Stimulated activated CD4-positive, alpha-beta T cell treated with anti-CD3 and anti-CD28 coated beads, TNF-alpha, amount 100 ng/mL, for 24 hours (primary cell): Measurements from ENCODE around the gene ANAPC13.

ENCODE experiments used
- DNase-seq, 3 experiments: peaks; one replicate each; pipeline ENCODE4 v3.0.0-alpha.2; 2020; ENCODE audit warnings: low read depth in 3 of 3

The ANAPC13 gene

DNA sequence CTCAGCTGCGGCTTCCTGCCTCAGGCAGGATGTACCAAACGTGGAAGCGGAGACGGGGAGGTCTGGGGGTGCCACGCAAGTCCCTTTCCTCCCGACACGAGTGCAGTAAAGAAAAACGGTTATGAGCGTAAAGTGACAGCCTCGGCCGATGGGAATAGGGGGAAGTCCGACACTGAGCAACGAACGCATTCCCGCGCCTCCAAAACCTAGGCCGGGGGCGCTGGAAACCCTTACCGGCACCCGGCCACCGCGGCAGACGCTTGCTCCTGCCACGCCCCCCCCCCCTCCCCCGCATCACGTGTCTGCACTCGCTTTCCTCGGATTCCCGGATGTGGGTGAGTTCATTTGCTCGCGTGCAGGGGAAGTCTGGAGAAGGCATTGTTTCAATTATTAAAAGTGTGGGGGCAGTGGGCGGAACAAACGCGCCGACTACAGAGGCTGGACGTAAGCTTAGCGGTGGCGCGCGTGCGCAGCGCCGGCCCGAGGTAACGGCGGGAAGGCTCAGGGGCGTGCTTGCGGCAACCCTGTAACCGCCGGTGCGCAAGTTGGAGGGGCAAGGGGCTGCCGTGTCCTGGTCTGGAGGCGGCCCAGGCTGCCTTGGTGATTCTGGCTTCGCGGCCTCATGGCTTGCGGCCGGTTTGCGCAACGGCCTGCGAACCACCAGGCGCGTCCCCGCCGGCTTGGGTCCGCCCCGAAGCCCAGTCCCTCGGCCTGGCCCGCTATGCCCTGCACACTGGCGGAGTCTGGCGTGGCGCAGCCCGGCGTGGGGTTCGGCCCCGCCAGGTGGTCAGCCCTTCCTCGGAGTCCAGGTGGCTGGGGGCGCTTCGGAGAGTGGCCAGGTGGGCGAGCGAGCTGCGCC, at the start of gene ANAPC13, which contains the start of gene CEP63:
ANAPC13 (minus strand) TSS at position 268 of the 859 bp plus-strand sequence. CDS start 3,081 bp downstream, outside the sequence.
CEP63 (plus strand) TSS at position 340 of the 859 bp plus-strand sequence. CDS start 9,264 bp downstream, outside the sequence.
- peak; percentile 83 to 90 (median 88) for DNase-seq

- no peak for DNase-seq
Observed at GRCh38 chr3:134535186-134535970, 49.6 kb upstream of the ANAPC13 start.

- DNase-seq = no peak
Observed at GRCh38 chr3:134533493-134533892, 47.7 kb upstream of the ANAPC13 start.

GRCh38 chr3:134527538-134528186, 41.9 kb upstream of the ANAPC13 start:
- DNase-seq = no peak

GRCh38 chr3:134527037-134527436, 41.3 kb upstream of the ANAPC13 start:
- peak in 1 of 3 experiments; percentile 6 for DNase-seq

DNA sequence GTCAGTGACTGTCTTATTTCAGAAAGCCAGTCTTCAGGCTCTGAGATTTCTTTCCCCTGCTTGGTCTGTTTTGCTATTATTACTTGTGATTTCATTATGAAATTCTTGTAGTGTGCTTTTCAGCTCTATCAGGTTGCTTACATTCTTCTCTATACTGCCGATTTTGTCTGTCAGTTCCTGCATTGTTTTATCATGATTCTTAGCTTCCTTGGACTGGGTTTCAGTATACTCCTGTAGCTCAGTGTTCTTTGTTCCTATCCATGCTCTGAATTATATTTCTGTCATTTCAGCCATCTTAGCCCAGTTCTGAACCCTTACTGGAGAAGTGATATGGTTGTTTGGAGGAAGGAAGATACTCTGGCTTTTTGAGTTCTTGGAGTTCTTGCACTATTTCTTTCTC, 40.5 kb upstream of the ANAPC13 start:
- no peak for DNase-seq

- DNase-seq = no peak
Observed at GRCh38 chr3:134525293-134525692, 39.5 kb upstream of the ANAPC13 start.

DNA sequence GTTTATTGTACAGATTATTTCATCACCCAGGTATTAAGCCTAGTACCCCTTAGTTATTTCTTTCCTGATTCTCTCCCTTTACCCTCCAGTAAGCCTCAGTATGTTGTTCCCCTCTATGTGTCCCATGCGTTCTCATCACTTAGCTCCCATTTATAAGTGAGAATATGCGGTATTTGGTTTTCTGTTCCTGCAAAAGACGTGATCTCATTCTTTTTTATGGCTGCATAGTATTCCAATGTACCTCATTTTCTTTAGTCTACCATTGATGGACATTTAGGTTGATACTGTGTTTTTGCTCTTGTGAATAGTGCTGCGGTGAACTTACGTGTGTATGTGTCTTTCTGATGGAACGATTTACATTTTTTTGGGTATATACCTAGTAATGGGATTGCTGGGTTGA, 36.8 kb upstream of the ANAPC13 start:
- DNase-seq = no peak

DNA sequence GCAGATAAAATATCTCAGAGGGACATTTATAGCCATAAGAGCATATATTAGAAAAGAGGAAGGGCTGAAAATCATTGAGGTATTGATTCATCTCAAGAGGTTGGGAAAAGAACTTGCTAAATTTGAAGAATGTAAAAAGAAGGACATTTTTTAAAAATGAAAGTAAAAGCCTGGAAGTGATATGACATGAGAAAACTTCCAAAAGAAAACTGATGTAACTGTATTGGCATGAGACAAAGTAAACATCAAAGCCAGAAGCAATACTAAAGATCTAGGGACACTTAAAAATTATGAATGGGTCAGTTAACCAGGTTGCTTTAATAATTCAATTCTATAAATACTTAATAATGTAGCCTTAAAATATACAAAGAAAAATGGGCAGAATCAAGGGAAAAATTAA, 32.0 kb upstream of the ANAPC13 start:
- DNase-seq = no peak

DNA sequence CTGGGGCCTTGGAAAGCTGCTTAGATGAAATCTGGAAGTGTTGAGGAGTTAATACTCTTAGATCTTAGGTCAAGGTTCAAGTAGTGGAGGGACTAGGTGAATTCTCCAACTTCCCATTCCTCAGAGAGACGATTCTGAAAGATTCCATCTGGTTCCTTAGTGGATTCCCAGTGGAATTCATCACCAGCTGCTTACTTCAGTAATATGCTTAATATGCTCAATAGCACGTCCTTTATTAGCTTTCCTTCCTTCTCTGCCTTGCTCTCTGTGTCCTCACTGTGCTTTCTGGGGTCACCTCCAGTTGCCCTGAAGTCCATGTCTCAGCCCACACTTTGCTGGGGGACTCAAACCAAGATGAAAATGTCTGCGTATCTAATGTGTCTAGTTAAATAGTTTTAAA, 31.1 kb upstream of the ANAPC13 start:
- DNase-seq = no peak

DNA sequence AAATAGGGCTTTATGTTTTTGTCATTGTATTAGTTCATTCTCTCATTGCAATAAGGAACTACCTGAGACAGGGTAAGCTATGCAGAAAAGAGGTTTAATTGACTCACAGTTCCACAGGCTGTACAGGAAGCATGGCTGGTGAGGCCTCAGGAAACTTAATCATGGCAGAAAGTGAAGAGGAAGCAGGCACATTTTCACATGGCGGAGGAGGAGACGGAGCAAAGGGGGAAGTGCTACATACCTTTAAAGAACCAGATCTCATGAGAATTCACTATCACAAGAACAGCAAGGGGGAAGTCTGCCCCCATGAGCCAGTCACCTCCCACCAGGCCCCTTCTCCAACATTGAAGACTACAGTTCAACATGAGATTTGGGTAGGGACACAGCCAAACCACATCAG, 25.7 kb upstream of the ANAPC13 start:
- DNase-seq = no peak

DNA sequence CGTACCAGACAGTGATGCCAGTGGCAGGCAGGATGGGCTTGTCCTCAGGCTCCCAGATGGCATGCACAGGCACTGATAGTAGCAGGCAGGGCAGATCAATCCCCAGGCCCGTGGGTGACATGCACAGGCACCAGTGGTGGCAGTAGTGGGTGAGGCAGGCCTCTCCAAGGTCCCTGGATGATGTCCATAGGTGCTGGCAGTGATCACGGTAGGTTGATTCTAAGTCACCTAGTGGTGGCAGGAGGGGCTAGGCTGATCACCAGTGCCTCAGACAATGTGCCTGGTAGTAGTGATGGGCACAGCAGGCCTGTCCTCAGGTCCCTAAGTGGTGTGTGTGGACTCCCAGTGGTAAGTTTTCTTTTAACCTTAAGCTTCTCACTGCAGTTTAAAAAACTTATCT, 19.7 kb upstream of the ANAPC13 start:
- DNase-seq = no peak

DNA sequence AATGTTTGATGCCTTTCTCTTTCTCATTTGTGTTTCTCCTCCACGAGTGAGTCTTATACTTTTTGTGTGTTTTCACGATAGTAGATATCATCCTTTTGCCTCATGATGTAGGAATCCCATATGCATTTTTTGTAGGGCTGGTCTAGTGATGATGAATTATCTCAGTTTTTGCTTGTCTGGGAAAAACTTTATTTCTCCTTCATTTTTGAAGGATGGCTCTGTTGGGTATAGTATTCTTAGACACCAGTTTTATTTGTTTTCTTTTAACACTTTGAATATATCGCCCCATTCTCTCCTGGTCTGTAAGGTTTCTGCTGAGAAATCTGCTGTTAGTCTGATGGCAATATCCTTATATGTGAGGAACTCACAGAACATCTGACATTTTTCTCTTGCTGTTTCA, 18.3 kb upstream of the ANAPC13 start:
- no peak for DNase-seq

DNA sequence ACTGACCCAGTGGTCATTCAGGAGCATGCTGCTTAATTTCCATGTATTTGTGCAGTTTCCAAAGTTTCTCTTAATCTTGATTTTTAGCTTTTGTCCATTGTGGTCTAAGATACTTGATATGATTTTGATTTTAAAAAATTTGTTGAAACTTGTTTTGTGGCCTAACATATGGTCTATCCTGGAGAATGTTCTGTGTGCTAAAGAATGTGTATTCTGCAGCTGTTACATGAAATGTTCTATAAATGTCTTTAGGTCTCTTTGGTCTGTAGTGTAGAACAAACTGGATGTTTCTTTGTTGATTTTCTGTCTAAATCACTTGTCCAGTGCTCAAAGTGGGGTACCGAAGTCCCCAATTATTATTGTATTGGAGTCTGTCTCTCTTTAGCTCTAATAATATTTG, 17.5 kb upstream of the ANAPC13 start:
- no peak for DNase-seq

DNA sequence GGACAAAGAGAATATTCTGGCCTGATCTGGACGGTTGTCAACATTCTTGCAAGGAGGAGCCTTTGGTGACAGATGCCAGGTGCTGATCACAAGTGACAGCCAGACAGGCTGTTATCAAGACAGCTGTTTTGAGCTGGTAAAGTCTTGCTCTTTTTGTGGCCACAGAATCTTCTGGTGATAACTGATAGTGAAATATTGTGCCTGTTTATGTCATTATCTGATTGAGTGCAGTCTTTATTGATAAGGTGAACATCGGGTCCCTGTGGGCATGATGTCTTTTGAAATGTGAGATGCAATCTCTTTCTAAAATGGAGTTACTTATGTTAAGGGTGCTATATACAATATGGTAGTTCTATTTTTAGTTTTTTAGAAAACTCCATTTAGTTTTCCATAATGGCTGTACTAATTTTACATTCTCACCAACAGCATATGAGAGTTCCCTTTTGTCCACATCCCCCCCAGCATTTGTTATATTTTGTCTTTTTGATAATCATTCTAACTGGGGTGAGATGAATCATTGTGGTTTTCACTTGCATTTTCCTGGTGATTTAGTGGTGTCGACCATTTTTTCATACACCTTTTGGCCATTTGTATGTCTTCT, 10.8 kb upstream of the ANAPC13 start:
- DNase-seq = no peak

- DNase-seq = no peak
Observed at GRCh38 chr3:134495980-134496379, 10.2 kb upstream of the ANAPC13 start.

DNA sequence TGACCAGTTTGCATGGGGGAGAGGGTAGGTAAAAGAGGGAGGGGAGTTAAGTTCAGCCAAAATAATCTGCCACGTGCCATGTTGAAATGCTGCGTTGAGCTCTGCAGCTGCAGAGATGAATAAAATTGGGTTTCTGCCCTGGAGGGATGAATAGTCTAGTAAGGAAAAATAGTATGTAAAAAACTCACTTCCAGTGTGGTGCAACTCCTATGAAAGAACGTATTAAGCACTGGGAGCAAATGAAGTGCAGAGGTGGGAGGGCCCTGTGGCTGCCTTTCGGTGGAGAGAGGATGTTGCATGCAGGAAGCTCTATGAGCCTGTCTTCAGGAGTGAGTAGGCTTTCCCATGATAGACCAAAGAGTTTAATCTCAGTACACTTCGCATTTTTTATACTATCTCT, 8.7 kb upstream of the ANAPC13 start:
- no peak for DNase-seq

DNA sequence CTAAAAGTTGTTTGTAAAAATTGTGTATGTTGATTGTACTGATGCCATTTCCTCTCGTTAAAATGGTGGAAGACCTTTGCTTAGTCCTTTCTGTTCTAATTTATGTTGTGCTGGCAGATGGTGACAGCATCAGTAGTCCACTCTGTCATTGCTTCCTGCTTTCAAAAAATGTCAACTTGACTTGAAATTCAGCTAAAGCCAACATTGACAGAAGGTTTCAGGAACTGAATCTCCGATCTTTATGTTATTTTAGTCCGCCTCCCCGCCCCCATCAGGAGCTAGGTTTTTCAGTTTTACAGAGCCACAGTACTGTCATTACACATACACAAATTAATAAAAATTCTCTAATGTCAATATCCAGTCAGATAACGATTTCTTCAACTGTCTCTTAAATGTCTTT, 1.6 kb upstream of the ANAPC13 start:
- DNase-seq = no peak

- DNase-seq = no peak
Observed at GRCh38 chr3:134486577-134487041, 824 bp upstream of the ANAPC13 start.

DNA sequence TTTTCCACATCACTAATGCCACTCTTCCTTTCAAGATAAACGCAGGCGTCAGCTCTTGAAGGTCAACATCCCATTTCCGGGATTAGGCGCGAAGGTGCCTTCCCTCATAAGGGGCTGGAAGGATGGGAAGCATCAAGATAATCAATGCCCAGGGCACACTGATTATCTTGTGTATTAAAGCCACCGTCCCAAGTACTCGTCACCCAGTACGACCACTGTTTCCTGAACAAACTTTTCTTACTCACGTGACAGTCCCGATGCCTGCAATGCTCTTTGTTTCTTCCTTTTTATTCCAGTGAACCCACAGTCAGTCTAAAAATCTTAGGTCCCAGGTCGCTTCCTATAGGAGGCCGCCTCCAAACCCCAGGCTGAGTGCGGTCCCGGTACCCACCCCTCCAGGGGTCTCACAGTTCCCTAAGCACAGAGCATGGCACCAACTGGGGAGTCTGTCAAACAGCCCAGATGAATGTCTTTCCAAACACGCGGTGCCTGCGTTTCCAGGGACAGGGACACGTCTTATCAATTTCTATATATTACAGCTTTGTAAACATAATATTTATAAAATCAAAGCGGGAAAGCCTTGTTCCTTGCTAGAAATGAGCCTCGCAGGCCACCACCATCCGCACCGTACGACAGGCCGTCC, 589 bp downstream of the ANAPC13 start:
- DNase-seq = no peak

DNA sequence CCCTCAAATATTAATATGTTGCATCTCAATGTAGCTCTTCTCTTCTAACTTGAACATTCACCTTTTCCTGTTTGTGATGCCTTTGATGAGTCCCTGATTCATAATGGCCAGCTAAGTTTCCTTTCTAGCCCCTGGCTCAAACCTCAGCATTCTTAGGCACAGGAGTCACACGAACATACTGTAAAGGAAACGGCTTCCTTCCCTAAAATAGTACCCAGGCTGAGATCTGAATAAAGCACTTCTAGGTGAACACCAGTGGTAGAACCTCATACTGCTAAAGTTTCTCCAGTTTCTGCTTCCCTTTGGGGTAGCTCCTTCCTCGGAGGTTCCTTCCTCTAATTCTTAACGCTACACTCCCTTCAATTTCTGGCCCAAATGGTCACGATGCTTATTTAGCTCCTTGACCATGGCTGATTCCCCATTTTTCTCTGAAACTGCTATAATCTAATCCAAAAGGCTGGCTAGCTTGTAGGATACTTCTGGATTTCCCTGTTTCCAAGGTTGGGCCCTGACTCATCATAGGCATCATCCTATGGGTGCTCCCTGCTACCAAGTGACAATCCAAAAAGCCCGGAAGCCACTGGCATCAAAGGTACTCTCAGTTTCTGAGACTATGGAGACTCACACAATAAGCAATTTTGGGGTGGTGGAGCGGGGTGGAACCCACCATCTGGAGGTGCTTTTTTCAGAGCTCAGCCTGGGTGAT, 2.4 kb downstream of the ANAPC13 start:
- no peak for DNase-seq
